H9 (cell line): ENCODE results near the gene EMC9. TPM values are rescaled to one million over a fixed set of nuclear protein-coding genes. Genes with fewer than 3 reads are reported as not detected.
A peak's percentile ranks its signal among the peaks of the same experiment; 100 is the strongest.

Experiments
- DNase-seq: peaks from one replicate; pipeline ENCODE4 v3.0.0-alpha.2; 2017
- H2AFZ ChIP-seq: one replicate; pipeline ENCODE4 v1.6.1; 2013; ENCODE audit warnings: mild to moderate bottlenecking, low read length, control low read depth, moderate library complexity
- H2AK5ac ChIP-seq: 2 replicates; pipeline ENCODE4 v1.6.1; 2013; ENCODE audit warnings: low read length, control low read depth, mixed read lengths; ENCODE audit not compliant: insufficient read length
- H2BK120ac ChIP-seq: one replicate; pipeline ENCODE4 v1.6.1; 2013; ENCODE audit warnings: low read depth, mild to moderate bottlenecking, low read length, control low read depth, inconsistent platforms; ENCODE audit not compliant: poor library complexity, severe bottlenecking
- H2BK12ac ChIP-seq: 2 replicates; pipeline ENCODE4 v1.6.1; 2013; ENCODE audit warnings: low read length, control low read depth, mixed read lengths, low read depth; ENCODE audit not compliant: insufficient read length
- H2BK15ac ChIP-seq: 2 replicates; pipeline ENCODE4 v1.6.1; 2013; ENCODE audit warnings: low read depth, low read length, control low read depth
- H2BK20ac ChIP-seq: one replicate; pipeline ENCODE4 v1.6.1; 2013; ENCODE audit warnings: low read depth, mild to moderate bottlenecking, low read length, control low read depth, inconsistent platforms; ENCODE audit not compliant: poor library complexity, severe bottlenecking
- H2BK5ac ChIP-seq: 2 replicates; pipeline ENCODE4 v1.6.1; 2013; ENCODE audit warnings: low read length, control low read depth, mixed read lengths; ENCODE audit not compliant: insufficient read length
- H3K14ac ChIP-seq: 2 replicates; pipeline ENCODE4 v1.6.1; 2013; ENCODE audit warnings: low read length, control low read depth; ENCODE audit not compliant: insufficient read depth
- H3K18ac ChIP-seq: 2 replicates; pipeline ENCODE4 v1.6.1; 2013; ENCODE audit warnings: low read depth, mild to moderate bottlenecking, mixed read lengths, low read length, control low read depth; ENCODE audit not compliant: insufficient read length
- H3K23ac ChIP-seq: 2 replicates; pipeline ENCODE4 v1.6.1; 2013; ENCODE audit warnings: low read length, control low read depth, mixed read lengths, low read depth; ENCODE audit not compliant: insufficient read length
- H3K23me2 ChIP-seq: 2 replicates; pipeline ENCODE4 v1.6.1; 2013; ENCODE audit warnings: low read depth, mild to moderate bottlenecking, mixed read lengths, low read length, control low read depth; ENCODE audit not compliant: insufficient read length, poor library complexity, severe bottlenecking
- H3K27ac ChIP-seq: 2 replicates; pipeline ENCODE4 v1.5.1; 2013; ENCODE audit warnings: low read length, control low read depth, mixed read lengths, low read depth; ENCODE audit not compliant: insufficient read length
- H3K27me3 ChIP-seq: 2 replicates; pipeline ENCODE4 v1.6.1; 2013; ENCODE audit warnings: low read length, control low read depth, inconsistent platforms; ENCODE audit not compliant: insufficient read depth
- H3K4ac ChIP-seq: 2 replicates; pipeline ENCODE4 v1.6.1; 2013; ENCODE audit warnings: low read depth, mild to moderate bottlenecking, control low read depth, inconsistent platforms, low read length, moderate library complexity
- H3K4me1 ChIP-seq: 2 replicates; pipeline ENCODE4 v1.6.1; 2013; ENCODE audit warnings: low read length, control low read depth, inconsistent platforms; ENCODE audit not compliant: insufficient read depth
- H3K4me2 ChIP-seq: 2 replicates; pipeline ENCODE4 v1.6.1; 2013; ENCODE audit warnings: low read length, control low read depth, mixed read lengths; ENCODE audit not compliant: insufficient read length, insufficient read depth
- H3K56ac ChIP-seq: 2 replicates; pipeline ENCODE4 v1.6.1; 2013; ENCODE audit warnings: low read depth, mild to moderate bottlenecking, mixed read lengths, low read length, control low read depth; ENCODE audit not compliant: insufficient read length
- H3K79me1 ChIP-seq: 2 replicates; pipeline ENCODE4 v1.6.1; 2013; ENCODE audit warnings: low read depth, mild to moderate bottlenecking, moderate library complexity, low read length, control low read depth, inconsistent platforms; ENCODE audit not compliant: insufficient read depth, poor library complexity, severe bottlenecking
- H3K79me2 ChIP-seq: 2 replicates; pipeline ENCODE4 v1.6.1; 2013; ENCODE audit warnings: low read length, control low read depth, inconsistent platforms; ENCODE audit not compliant: insufficient read depth
- H3K9ac ChIP-seq: 2 replicates; pipeline ENCODE4 v1.6.1; 2013; ENCODE audit warnings: low read length, control low read depth, mixed read lengths; ENCODE audit not compliant: insufficient read length; ENCODE audit errors: extremely low read depth
- H3K9me3 ChIP-seq: one replicate; pipeline ENCODE4 v1.6.1; 2013; ENCODE audit warnings: low read depth, low read length, inconsistent platforms; ENCODE audit not compliant: control insufficient read depth
- H3T11ph ChIP-seq: one replicate; pipeline ENCODE4 v1.6.1; 2013; ENCODE audit warnings: mild to moderate bottlenecking, low read length, control low read depth, inconsistent platforms
- H4K20me1 ChIP-seq: one replicate; pipeline ENCODE4 v1.6.1; 2013; ENCODE audit not compliant: control insufficient read depth, insufficient read length, insufficient read depth
- H4K5ac ChIP-seq: 2 replicates; pipeline ENCODE4 v1.6.1; 2013; ENCODE audit warnings: low read depth, mild to moderate bottlenecking, mixed read lengths, low read length, control low read depth; ENCODE audit not compliant: insufficient read length
- H4K8ac ChIP-seq: replicated peaks from 2 replicates; pipeline ENCODE4 v1.6.1; 2013; ENCODE audit warnings: low read length, control low read depth, mixed read lengths, low read depth; ENCODE audit not compliant: insufficient read length
- H4K91ac ChIP-seq: 2 replicates; pipeline ENCODE4 v1.6.1; 2013; ENCODE audit warnings: low read depth, mild to moderate bottlenecking, moderate library complexity, mixed read lengths, low read length, control low read depth; ENCODE audit not compliant: insufficient read length
- H3K27ac Mint-ChIP-seq, 3 experiments: 2 replicates in 2 of 3; 3 replicates in 1 of 3; pipeline ENCODE4 v1.8.0; 2020 to 2021; ENCODE audit warnings: mixed read lengths in 3 of 3, mild to moderate bottlenecking in 1 of 3, moderate library complexity in 1 of 3
- H3K27me3 Mint-ChIP-seq: 2 replicates; pipeline ENCODE4 v1.8.0; 2021; ENCODE audit warnings: low read depth, mild to moderate bottlenecking, moderate library complexity, mixed read lengths
- H3K36me3 Mint-ChIP-seq, 3 experiments: 2 replicates in 2 of 3; 3 replicates in 1 of 3; pipeline ENCODE4 v1.8.0; 2020 to 2021; ENCODE audit warnings: low read depth in 3 of 3, mixed read lengths in 3 of 3; ENCODE audit not compliant: insufficient read depth in 1 of 3
- H3K4me1 Mint-ChIP-seq, 2 experiments: 2 replicates each; pipeline ENCODE4 v1.8.0; 2020; ENCODE audit warnings: mixed read lengths in 2 of 2
- H3K4me3 Mint-ChIP-seq, 2 experiments: 2 replicates in 1 of 2; 3 replicates in 1 of 2; pipeline ENCODE4 v1.8.0; 2020 to 2021; ENCODE audit warnings: mild to moderate bottlenecking in 2 of 2, mixed read lengths in 2 of 2, moderate library complexity in 1 of 2
- H3K9me3 Mint-ChIP-seq, 2 experiments: 2 replicates in 1 of 2; 3 replicates in 1 of 2; pipeline ENCODE4 v1.8.0; 2020; ENCODE audit warnings: mild to moderate bottlenecking in 2 of 2, mixed read lengths in 2 of 2, moderate library complexity in 1 of 2
- CTCF ChIP-seq: fragments of 200-600 bp; sonication (generic); conservative IDR thresholded peaks from 3 replicates; pipeline ENCODE4 v1.8.0; 2021; ENCODE audit warnings: antibody characterized with exemption, mild to moderate bottlenecking
- WGBS: extraction: QIAGEN DNeasy Blood & Tissue Kit; methylation state at CpG from one replicate; pipeline ENCODE4 v1.1.7; 2013; ENCODE audit warnings: missing lambda C conversion rate, low lambda C conversion rate, mixed read lengths; ENCODE audit not compliant: insufficient read length; ENCODE audit errors: extremely low coverage; 5-methylcytosine and 5-hydroxymethylcytosine counted together
- total RNA-seq: library from RNA; stranded (reverse); gene quantifications from 2 replicates; pipeline ENCODE4 v1.2.1, GENCODE V29; 2021

Gene EMC9
- total RNA-seq, 1 experiment from 2014 or later, result 52.9 TPM

GRCh38 chr14:24149302-24149969 lies 8.0 kb upstream of the EMC9 start:
- no peak overlapping the region for H2BK5ac ChIP-seq
- no peak overlapping the region for H3K4ac ChIP-seq
- no peak overlapping the region for H4K5ac ChIP-seq
- H2AFZ ChIP-seq, result no peak overlapping the region
- H3K27ac Mint-ChIP-seq, result no peak overlapping the region
- H3K27ac ChIP-seq, result no peak overlapping the region
- peaks cover 21 to 58% (median 56%) of the 10 kb centered on the region in 3 experiments for H3K36me3 Mint-ChIP-seq
- no peak overlapping the region for H2BK20ac ChIP-seq
- no peak overlapping the region for H3K56ac ChIP-seq
- no peaks in the 10 kb centered on the region for H4K20me1 ChIP-seq
- peaks cover 8% of the 10 kb centered on the region; the same call in 1 of the 2 replicates for H3K79me2 ChIP-seq
- peaks cover 21 to 24% of the 10 kb centered on the region in 2 experiments for H3K4me1 Mint-ChIP-seq
- peaks cover 19% of the 10 kb centered on the region for H3K23me2 ChIP-seq
- no peak overlapping the region for H3T11ph ChIP-seq
- H3K27me3 Mint-ChIP-seq, result no peaks in the 10 kb centered on the region
- no peaks in the 10 kb centered on the region for H3K27me3 ChIP-seq
- no peaks in the 10 kb centered on the region for H3K9me3 Mint-ChIP-seq
- DNase-seq, result no peak
- peaks cover 4% of the 10 kb centered on the region for H3K79me1 ChIP-seq
- no peak overlapping the region for H4K8ac ChIP-seq
- H3K9me3 ChIP-seq, result no peaks in the 10 kb centered on the region
- peak overlapping the region in 1 of 2 experiments; percentile 99; a peak in 4 of 5 replicates for H3K4me3 Mint-ChIP-seq
- WGBS, result no CpG with 5 or more reads among the region's 3 CpGs
- H3K4me2 ChIP-seq, result no peak overlapping the region
- H2AK5ac ChIP-seq, result no peak overlapping the region
- no peak overlapping the region for H3K14ac ChIP-seq
- no peak overlapping the region for H3K18ac ChIP-seq
- H3K4me1 ChIP-seq, result no peaks in the 10 kb centered on the region
- no peak overlapping the region for H3K9ac ChIP-seq
- no peak overlapping the region for H2BK120ac ChIP-seq
- no peak overlapping the region for H3K23ac ChIP-seq
- no peak for TF ChIP-seq CTCF
- no peak overlapping the region for H2BK15ac ChIP-seq
- H2BK12ac ChIP-seq, result no peak overlapping the region
- no peak overlapping the region for H4K91ac ChIP-seq
